NT2/D1 (cell line): ENCODE data around the gene CADM2.

Source experiments
- SUZ12 ChIP-seq: IDR thresholded peaks from 2 replicates; pipeline ENCODE4 v1.6.1; 2011; ENCODE audit not compliant: insufficient read length, insufficient read depth; ENCODE audit errors: extremely low read depth
- YY1 ChIP-seq: IDR thresholded peaks from 2 replicates; pipeline ENCODE4 v1.6.1; 2011; ENCODE audit not compliant: insufficient read length, insufficient read depth

- TF ChIP-seq YY1 (no peak), SUZ12 (no peak)
These were observed 980.3 kb downstream of the CADM2 start for GRCh38 chr3:85939074-85939482.
